ENCODE measurements around the gene IRF8.

GRCh38 chr16:85894266-85894665 lies 4.7 kb upstream of the IRF8 start:
- TF ChIP-seq CTCF (IDR thresholded peaks at IDR 0.05 in 4 of 5, conservative IDR thresholded peaks at IDR 0.05 in 1 of 5) (no peak), POLR2A (IDR thresholded peaks at IDR 0.05) (no peak)

Data from gastrocnemius medialis (tissue), 4 donors.